Testis (tissue), 2 donors: ENCODE data around the gene TEAD2.

Experiments used
- CTCF ChIP-seq, 3 experiments: fragments of 450-650 bp in 2 of 3; fragments of 200-600 bp in 1 of 3; sonication (generic) in 1 of 3; IDR thresholded peaks; one replicate each; pipeline ENCODE4 v1.5.1; 2016 to 2019; ENCODE audit warnings: antibody characterized with exemption in 3 of 3, mild to moderate bottlenecking in 2 of 3, moderate library complexity in 1 of 3
- POLR2A ChIP-seq: fragments of 450-650 bp; IDR thresholded peaks from one replicate; pipeline ENCODE4 v1.6.1; 2017; ENCODE audit warnings: antibody characterized with exemption, mild to moderate bottlenecking, moderate library complexity

DNA sequence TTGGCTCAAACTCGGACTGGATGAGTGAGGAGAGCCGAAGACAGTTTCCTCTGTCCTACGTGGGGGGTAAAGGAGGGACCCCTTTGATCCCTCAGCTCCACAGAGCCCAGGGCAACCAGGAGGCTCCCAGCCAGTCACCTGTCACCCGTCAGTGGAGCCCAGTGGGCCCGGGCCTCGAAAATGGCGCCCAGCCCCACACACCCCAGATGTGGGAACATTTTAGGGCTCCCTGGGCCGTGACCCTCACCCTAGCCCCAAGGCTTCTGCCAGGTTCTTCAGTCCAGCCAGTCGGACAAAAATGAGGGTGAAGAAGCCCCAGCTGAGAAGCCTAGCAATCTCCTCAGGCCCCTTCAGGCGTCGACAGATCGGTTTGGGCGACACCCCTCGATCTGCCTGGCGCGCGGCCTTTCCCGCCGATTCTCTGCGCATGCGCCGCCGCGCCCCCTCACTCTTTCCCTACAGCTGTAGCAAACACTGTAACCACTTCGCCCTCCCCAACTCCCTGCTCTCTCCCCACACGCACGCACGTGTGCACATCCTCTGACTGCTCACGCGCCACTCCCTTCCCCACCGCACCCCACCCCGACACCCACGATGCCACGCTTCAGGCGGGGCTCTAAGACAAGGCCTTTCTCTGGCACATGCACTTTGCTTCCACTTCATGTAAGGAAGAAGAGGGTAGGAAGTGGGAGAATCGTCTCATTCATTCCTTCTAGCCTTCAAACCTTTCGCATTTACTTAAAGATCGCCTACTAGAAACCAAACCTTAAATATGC is 37.2 kb downstream of the TEAD2 start, which contains the start of gene SLC6A16:
- TF ChIP-seq CTCF (IDR thresholded peaks at IDR 0.05), result no peak
- no peak for TF ChIP-seq POLR2A
